Daoy (cell line): Measurements from ENCODE around the gene PPFIA2. TPM values are rescaled to one million over a fixed set of nuclear protein-coding genes. Genes with fewer than 3 reads are reported as not detected.

Experiments used
- DNase-seq: peaks from one replicate; pipeline ENCODE4 v3.0.0-alpha.2; 2015; ENCODE audit warnings: low read depth
- total RNA-seq: library from RNA; depleted of rRNA; stranded (reverse); fragments of >200 nt; shearing (Covaris generic); gene quantifications from 2 replicates; pipeline ENCODE4 v1.2.3, GENCODE V29; 2014

PPFIA2 gene
- total RNA-seq, 1 experiment from 2014 or later, result 1.8 TPM

- no peak for DNase-seq
Observed at GRCh38 chr12:81354327-81354932, 404.7 kb downstream of the PPFIA2 start.

GRCh38 chr12:81350309-81350708 is 408.8 kb downstream of the PPFIA2 start:
- DNase-seq, result no peak

- no peak for DNase-seq
Observed at GRCh38 chr12:81347404-81347803, 411.7 kb downstream of the PPFIA2 start.

- DNase-seq, result peak; percentile 5
Observed at GRCh38 chr12:81340910-81341309, 418.2 kb downstream of the PPFIA2 start.

- no peak for DNase-seq
Observed at GRCh38 chr12:81339071-81339470, 420.1 kb downstream of the PPFIA2 start.

GRCh38 chr12:81337886-81338285 is 421.3 kb downstream of the PPFIA2 start:
- no peak for DNase-seq

GRCh38 chr12:81333812-81334211 is 425.3 kb downstream of the PPFIA2 start:
- no peak for DNase-seq

GRCh38 chr12:81332054-81332453 is 427.1 kb downstream of the PPFIA2 start:
- peak; percentile 51 for DNase-seq

- no peak for DNase-seq
Observed at GRCh38 chr12:81330480-81330879, 428.7 kb downstream of the PPFIA2 start.

- DNase-seq, result peak; percentile 34
Observed at GRCh38 chr12:81329085-81329484, 430.1 kb downstream of the PPFIA2 start.

- no peak for DNase-seq
Observed at GRCh38 chr12:81327425-81327824, 431.7 kb downstream of the PPFIA2 start.

- DNase-seq, result no peak
Observed at GRCh38 chr12:81325086-81325485, 434.1 kb downstream of the PPFIA2 start.

- no peak for DNase-seq
Observed at GRCh38 chr12:81314903-81315531, 444.1 kb downstream of the PPFIA2 start.

GRCh38 chr12:81303935-81304334 is 455.2 kb downstream of the PPFIA2 start:
- no peak for DNase-seq

- no peak for DNase-seq
Observed at GRCh38 chr12:81300454-81300853, 458.7 kb downstream of the PPFIA2 start.

GRCh38 chr12:81297601-81298000 is 461.5 kb downstream of the PPFIA2 start:
- no peak for DNase-seq

GRCh38 chr12:81296556-81297305 is 462.4 kb downstream of the PPFIA2 start:
- peak; percentile 93 for DNase-seq

GRCh38 chr12:81295251-81295650 is 463.9 kb downstream of the PPFIA2 start:
- no peak for DNase-seq

- DNase-seq, result no peak
Observed at GRCh38 chr12:81294325-81295190, 464.6 kb downstream of the PPFIA2 start.

GRCh38 chr12:81288651-81289050 is 470.5 kb downstream of the PPFIA2 start:
- DNase-seq, result no peak

GRCh38 chr12:81284137-81284536 is 475.0 kb downstream of the PPFIA2 start:
- peak; percentile 54 for DNase-seq
